HepG2 (cell line): ENCODE results near the gene ISCU. TPM values are rescaled to one million over a fixed set of nuclear protein-coding genes. Genes with fewer than 3 reads are reported as not detected.

Source experiments
- ATF7-NPFF ChIP-seq: sonication (generic); formaldehyde crosslinking; IDR thresholded peaks from 2 replicates; pipeline ENCODE4 v1.8.1; 2023; ENCODE audit warnings: mild to moderate bottlenecking, low read depth, missing genetic modification reagents, moderate library complexity
- HIC2 ChIP-seq: sonication (generic); formaldehyde crosslinking; IDR thresholded peaks from 2 replicates; pipeline ENCODE4 v1.9.0; 2022; ENCODE audit warnings: low read depth, missing genetic modification reagents
- JARID2 ChIP-seq: sonication (generic); formaldehyde crosslinking; IDR thresholded peaks from 2 replicates; pipeline ENCODE4 v1.8.1; 2023; ENCODE audit warnings: missing genetic modification reagents, inconsistent platforms; ENCODE audit not compliant: insufficient replicate concordance
- KDM3A ChIP-seq: IDR thresholded peaks from 2 replicates; pipeline ENCODE4 v1.6.1; 2018; ENCODE audit warnings: low read depth, missing compliant biosample characterization
- MYPOP ChIP-seq: sonication (generic); formaldehyde crosslinking; IDR thresholded peaks from 2 replicates; pipeline ENCODE4 v1.8.1; 2023; ENCODE audit warnings: mild to moderate bottlenecking, moderate library complexity, missing genetic modification reagents
- POGZ ChIP-seq: sonication (generic); formaldehyde crosslinking; IDR thresholded peaks from 2 replicates; pipeline ENCODE4 v1.4.0; 2020; ENCODE audit warnings: mild to moderate bottlenecking, missing genetic modification reagents
- RERE ChIP-seq: IDR thresholded peaks from 2 replicates; pipeline ENCODE4 v1.6.1; 2016; ENCODE audit warnings: low read depth, missing genetic modification reagents, missing compliant biosample characterization
- SALL1 ChIP-seq: sonication (generic); formaldehyde crosslinking; IDR thresholded peaks from 2 replicates; pipeline ENCODE4 v1.8.0; 2022; ENCODE audit warnings: mild to moderate bottlenecking, missing genetic modification reagents
- SIX1 ChIP-seq: sonication (generic); formaldehyde crosslinking; IDR thresholded peaks from 2 replicates; pipeline ENCODE4 v1.4.0; 2020; ENCODE audit warnings: missing genetic modification reagents, borderline replicate concordance
- ZGPAT ChIP-seq: IDR thresholded peaks from 2 replicates; pipeline ENCODE4 v1.6.1; 2016; ENCODE audit warnings: mild to moderate bottlenecking
- ZMAT5 ChIP-seq: sonication (generic); formaldehyde crosslinking; IDR thresholded peaks from 2 replicates; pipeline ENCODE4 v1.5.0; 2020; ENCODE audit warnings: mild to moderate bottlenecking, low read depth, missing genetic modification reagents, borderline replicate concordance
- ZNF280B ChIP-seq: sonication (generic); formaldehyde crosslinking; IDR thresholded peaks from 2 replicates; pipeline ENCODE4 v1.5.0; 2020; ENCODE audit warnings: missing genetic modification reagents, mild to moderate bottlenecking, borderline replicate concordance
- ZNF878 ChIP-seq: sonication (generic); formaldehyde crosslinking; IDR thresholded peaks from 2 replicates; pipeline ENCODE4 v1.8.1; 2023; ENCODE audit warnings: mild to moderate bottlenecking, missing genetic modification reagents, moderate library complexity
- polyA plus RNA-seq, 8 experiments: library from polyadenylated mRNA; depleted of rRNA in 3 of 8; stranded (reverse) in 7 of 8; unstranded in 1 of 8; fragments of >200 nt; fragmentation: Illumina TruSeq in 4 of 8; extraction: Trizol in 4 of 8; gene quantifications; 2 replicates each; pipeline versions ENCODE4 v1.2.1 to v1.2.3, GENCODE V29; 2011 to 2016; ENCODE audit warnings: low read depth in 4 of 8, missing spikeins in 1 of 8, mixed read lengths in 1 of 8; ENCODE audit not compliant: insufficient read depth in 1 of 8
- total RNA-seq, 5 experiments: library from RNA; depleted of rRNA; stranded (reverse); fragments of >200 nt; fragmentation: Illumina TruSeq; extraction: Trizol; gene quantifications; 2 replicates each; pipeline ENCODE4 v1.2.3, GENCODE V29; 2016; ENCODE audit warnings: low read depth in 1 of 5

ISCU gene
- total and polyA plus RNA-seq, 2 of the 13 experiments (the other 11 are each of a cell fraction or from before 2014, with no cell fraction given): 94.4 to 107 TPM

GRCh38 chr12:108514973-108515814 is 47.2 kb upstream of the ISCU start, which contains the start of gene FICD (continued):
- TF ChIP-seq ZNF280B (CRISPR knock-in tag): peak; percentile 20; the same call in 1 of the 2 replicates
- no peak for TF ChIP-seq RERE (CRISPR knock-in tag)
- no peak for TF ChIP-seq ZNF878 (CRISPR knock-in tag)
- TF ChIP-seq SIX1: peak; percentile 13; the same call in 1 of the 2 replicates
- peak; percentile 67 for TF ChIP-seq ZGPAT
- no peak for TF ChIP-seq HIC2 (CRISPR knock-in tag)
- no peak for TF ChIP-seq KDM3A (CRISPR knock-in tag)
- no peak for TF ChIP-seq ZMAT5 (CRISPR knock-in tag)
- no peak for TF ChIP-seq JARID2 (CRISPR knock-in tag)
- TF ChIP-seq ATF7-NPFF: peak; percentile 30; the same call in 1 of the 2 replicates
- peak; percentile 51; the same call in 1 of the 2 replicates for TF ChIP-seq SALL1
- no peak for TF ChIP-seq MYPOP (CRISPR knock-in tag)
- TF ChIP-seq POGZ (CRISPR knock-in tag): peak; percentile 69
